H7 (cell line): Measurements from ENCODE around the gene PPIB. TPM values are rescaled to one million over a fixed set of nuclear protein-coding genes. Genes with fewer than 3 reads are reported as not detected.
"Not testable (repeated sequence)": the region's sequence is repeated elsewhere in the genome, so short reads cannot be mapped to it uniquely, and the experiment has no call there.

Source experiments
- DNase-seq: peaks from one replicate; pipeline ENCODE4 v3.0.0; 2012
- H3K27me3 ChIP-seq: 2 replicates; pipeline ENCODE4 v1.6.0; 2011; ENCODE audit warnings: mild to moderate bottlenecking, low read length; ENCODE audit not compliant: control insufficient read depth, insufficient read depth
- H3K36me3 ChIP-seq: replicated peaks from 2 replicates; pipeline ENCODE4 v1.5.1; 2011; ENCODE audit warnings: low read length; ENCODE audit not compliant: control insufficient read depth, insufficient read depth
- H3K4me3 ChIP-seq: 2 replicates; pipeline ENCODE4 v1.5.1; 2011; ENCODE audit warnings: low read depth, mild to moderate bottlenecking, control low read depth, low read length, moderate library complexity; ENCODE audit not compliant: insufficient read depth
- total RNA-seq: library from RNA; depleted of rRNA; stranded (reverse); fragments of >200 nt; shearing (Covaris generic); gene quantifications from 2 replicates; pipeline ENCODE4 v1.2.3, GENCODE V29; 2014; rRNA removed

Gene PPIB
- total RNA-seq, 1 experiment from 2014 or later: 356 TPM

DNA sequence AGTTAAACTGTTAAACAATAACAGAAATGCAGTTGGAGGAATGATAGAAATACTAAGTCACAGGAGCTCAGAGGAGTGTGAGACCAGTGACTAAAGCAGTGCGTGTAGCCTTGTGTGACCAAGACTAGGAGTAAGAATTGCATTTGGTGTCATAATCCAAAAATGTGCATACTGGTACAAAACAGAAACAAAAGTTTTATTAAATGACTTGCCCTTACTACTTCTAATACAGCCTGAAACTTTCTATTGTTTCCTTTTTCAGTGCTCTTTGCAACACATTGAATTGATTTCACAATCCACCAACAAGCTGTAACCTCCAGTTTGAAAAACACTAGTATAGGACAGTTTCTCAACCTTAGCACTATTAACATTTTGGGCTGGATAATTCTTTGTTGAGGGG lies 49.9 kb downstream of the PPIB start:
- Histone ChIP-seq H3K27me3 (no peaks in the 10 kb centered on the region), H3K36me3 (no peaks in the 10 kb centered on the region), H3K4me3 (no peak overlapping the region)
- DNase-seq: no peak

- DNase-seq: no peak
- no peak overlapping the region for H3K4me3 ChIP-seq
- H3K36me3 ChIP-seq: no peaks in the 10 kb centered on the region
- H3K27me3 ChIP-seq: no peaks in the 10 kb centered on the region
Observed at GRCh38 chr15:64112073-64112772, 50.6 kb downstream of the PPIB start.

- Histone ChIP-seq H3K4me3 (no peak overlapping the region), H3K36me3 (no peaks in the 10 kb centered on the region)
Observed at GRCh38 chr15:64111679-64112050, 51.2 kb downstream of the PPIB start.

DNA sequence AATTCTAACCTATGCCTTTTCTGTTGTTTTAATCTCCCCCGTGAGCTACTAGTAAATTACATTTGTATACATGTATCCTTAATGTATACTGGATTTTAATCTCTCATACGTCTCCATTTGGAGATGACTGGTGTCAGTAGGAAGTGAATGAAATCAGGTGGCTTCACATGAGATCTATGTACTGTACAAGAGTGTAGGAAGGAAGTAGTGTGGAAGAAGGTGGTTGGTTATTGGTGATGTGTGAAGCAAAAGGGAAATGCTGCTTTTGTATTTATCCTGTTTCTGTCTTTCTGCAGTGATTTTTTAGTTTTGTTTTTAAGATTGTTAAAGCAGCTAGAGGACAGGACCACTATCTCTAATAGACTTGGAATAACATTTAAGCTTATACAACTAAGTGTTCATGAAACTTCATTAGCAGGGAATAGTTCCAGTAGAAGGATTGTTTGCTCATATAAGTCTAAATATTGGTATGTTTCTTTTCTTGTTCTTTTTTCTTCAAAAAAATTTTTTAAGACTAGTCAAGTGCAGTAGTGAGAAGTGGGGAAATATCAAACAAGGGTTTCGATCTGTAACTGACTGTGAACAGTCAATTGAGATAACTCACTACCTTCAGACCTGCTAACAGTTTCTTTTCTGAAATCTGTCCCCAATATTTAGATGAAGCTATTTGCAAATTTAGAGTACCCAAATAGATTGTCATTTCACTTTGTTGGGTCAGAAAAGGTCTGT lies 51.7 kb downstream of the PPIB start:
- H3K27me3 ChIP-seq: no peaks in the 10 kb centered on the region
- no peak for DNase-seq
- no peak overlapping the region for H3K4me3 ChIP-seq
- H3K36me3 ChIP-seq: no peaks in the 10 kb centered on the region

More at GRCh38 chr15:64111679-64112050, 51.2 kb downstream of the PPIB start:
- DNase-seq: no peak
- no peaks in the 10 kb centered on the region for H3K27me3 ChIP-seq

GRCh38 chr15:64110108-64110701 lies 52.6 kb downstream of the PPIB start:
- not testable (repeated sequence) for H3K4me3 ChIP-seq, H3K27me3 ChIP-seq, H3K36me3 ChIP-seq, DNase-seq

GRCh38 chr15:64107337-64107736 lies 55.5 kb downstream of the PPIB start:
- DNase-seq: no peak
- Histone ChIP-seq H3K27me3 (no peaks in the 10 kb centered on the region), H3K4me3 (no peak overlapping the region), H3K36me3 (no peaks in the 10 kb centered on the region)

Other genes starting within 250 kb of the PPIB start
- gene DAPK2, start 116.5 kb downstream of the PPIB start, total RNA-seq: 0.41 and 1.9 TPM in 2 replicates
- gene CIAO2A, start 69.2 kb downstream of the PPIB start, total RNA-seq: 105 and 120 TPM in 2 replicates
- gene SNX1, start 67.0 kb downstream of the PPIB start, total RNA-seq: 19.1 and 19.4 TPM in 2 replicates
- gene SNX22, start 11.3 kb downstream of the PPIB start, total RNA-seq: 1.7 and 2.1 TPM in 2 replicates
- gene CSNK1G1, start 193.2 kb upstream of the PPIB start, total RNA-seq: 8.9 and 15.7 TPM in 2 replicates
- 46.4 and 46.5 TPM in 2 replicates for gene PCLAF, start 218.4 kb upstream of the PPIB start, total RNA-seq
- gene TRIP4, start 224.8 kb upstream of the PPIB start, total RNA-seq: 6.9 and 8.3 TPM in 2 replicates